GM23338 (cell line): ENCODE data around the gene LGALS12.

ENCODE experiments used
- EZH2 ChIP-seq: fragments of 200-600 bp; sonication (generic); IDR thresholded peaks from one replicate; pipeline ENCODE4 v1.8.0; 2017; ENCODE audit warnings: antibody characterized with exemption, mild to moderate bottlenecking, low read depth; ENCODE audit not compliant: unreplicated experiment
- EZH2phosphoT487 ChIP-seq: fragments of 200-600 bp; sonication (generic); IDR thresholded peaks from one replicate; pipeline ENCODE4 v1.8.1; 2018; ENCODE audit warnings: antibody characterized with exemption; ENCODE audit not compliant: unreplicated experiment
- TF ChIP-seq, protein P1 (sequence below), 2 experiments: fragments of 200-600 bp in 1 of 2; sonication (generic) in 1 of 2; conservative IDR thresholded peaks; 2 replicates each; pipeline versions ENCODE4 v1.5.1 to v1.6.1; 2016 to 2017; ENCODE audit warnings: antibody characterized with exemption in 2 of 2, low read depth in 2 of 2, mild to moderate bottlenecking in 2 of 2, moderate library complexity in 1 of 2

DNA sequence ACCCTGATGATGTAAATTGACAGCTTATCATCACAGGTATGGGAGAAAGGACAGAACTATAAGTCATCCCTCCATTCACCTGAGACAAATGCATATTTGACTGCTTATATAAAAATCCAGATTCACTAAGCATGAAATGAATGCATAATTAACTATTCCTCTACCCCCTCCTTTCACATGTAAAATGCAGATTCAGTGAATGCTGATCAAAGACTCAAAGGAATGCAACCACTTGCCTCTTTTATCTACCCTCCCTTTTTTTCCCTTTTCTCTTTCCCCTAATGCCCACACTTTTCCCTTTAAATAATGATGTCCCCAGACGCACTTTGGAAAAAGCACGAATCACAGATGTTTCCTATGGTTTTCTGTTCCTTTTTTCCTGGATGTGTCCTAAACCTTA, 26.2 kb downstream of the LGALS12 start:
- TF ChIP-seq, protein P1, sequence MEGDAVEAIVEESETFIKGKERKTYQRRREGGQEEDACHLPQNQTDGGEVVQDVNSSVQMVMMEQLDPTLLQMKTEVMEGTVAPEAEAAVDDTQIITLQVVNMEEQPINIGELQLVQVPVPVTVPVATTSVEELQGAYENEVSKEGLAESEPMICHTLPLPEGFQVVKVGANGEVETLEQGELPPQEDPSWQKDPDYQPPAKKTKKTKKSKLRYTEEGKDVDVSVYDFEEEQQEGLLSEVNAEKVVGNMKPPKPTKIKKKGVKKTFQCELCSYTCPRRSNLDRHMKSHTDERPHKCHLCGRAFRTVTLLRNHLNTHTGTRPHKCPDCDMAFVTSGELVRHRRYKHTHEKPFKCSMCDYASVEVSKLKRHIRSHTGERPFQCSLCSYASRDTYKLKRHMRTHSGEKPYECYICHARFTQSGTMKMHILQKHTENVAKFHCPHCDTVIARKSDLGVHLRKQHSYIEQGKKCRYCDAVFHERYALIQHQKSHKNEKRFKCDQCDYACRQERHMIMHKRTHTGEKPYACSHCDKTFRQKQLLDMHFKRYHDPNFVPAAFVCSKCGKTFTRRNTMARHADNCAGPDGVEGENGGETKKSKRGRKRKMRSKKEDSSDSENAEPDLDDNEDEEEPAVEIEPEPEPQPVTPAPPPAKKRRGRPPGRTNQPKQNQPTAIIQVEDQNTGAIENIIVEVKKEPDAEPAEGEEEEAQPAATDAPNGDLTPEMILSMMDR (conservative IDR thresholded peaks at IDR 0.05; ENCODE audit: low read depth in 2 of 2), result no peak
- TF ChIP-seq EZH2 (no peak), EZH2phosphoT487 (no peak)
